ENCODE results near the gene GPER1. TPM values are rescaled to one million over a fixed set of nuclear protein-coding genes. Genes with fewer than 3 reads are reported as not detected.
"Not testable (repeated sequence)": the region's sequence is repeated elsewhere in the genome, so short reads cannot be mapped to it uniquely, and the experiment has no call there.

GPER1 gene
- total RNA-seq, 1 donor from 2014 or later: 1.6 TPM

- FAIRE-seq (no peak), DNase-seq (ENCODE audit: low spot score in 2 of 2) (no peak)
Measured at GRCh38 chr7:1134951-1135350, 47.0 kb downstream of the GPER1 start.

DNA sequence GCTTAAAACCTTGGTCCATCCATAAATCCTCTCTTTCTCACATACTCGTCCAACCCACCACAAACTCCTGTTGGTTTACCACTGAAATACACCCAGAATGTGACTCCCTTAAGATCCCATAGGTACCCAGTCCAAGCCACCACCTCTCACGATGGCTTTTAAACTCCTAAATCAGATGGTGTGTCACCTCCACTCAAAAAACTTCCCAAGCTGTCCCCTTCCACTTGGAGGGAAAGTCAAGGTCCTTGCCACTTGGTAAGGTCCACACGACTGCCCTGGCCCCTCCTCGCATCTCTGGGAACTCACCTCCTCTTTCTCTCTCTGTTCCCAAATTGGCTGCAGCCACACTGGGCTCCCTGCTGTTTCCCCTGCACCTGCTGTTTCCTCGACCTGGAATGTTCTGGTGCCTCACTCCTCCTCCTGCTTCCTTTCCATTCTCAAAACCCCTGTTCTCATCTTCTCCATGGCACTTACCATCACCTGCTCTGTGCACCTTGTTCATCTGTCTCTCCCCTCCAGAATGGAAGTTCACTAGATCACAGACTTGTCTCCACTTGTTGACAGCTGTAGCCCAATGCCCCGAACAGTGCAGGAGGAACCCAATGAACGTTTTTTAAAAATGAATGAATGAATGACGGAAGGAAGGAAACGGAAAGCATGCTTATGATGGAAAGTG is 49.1 kb downstream of the GPER1 start:
- FAIRE-seq: no peak
- DNase-seq (ENCODE audit: low spot score in 2 of 2): no peak

GRCh38 chr7:1137517-1138167 is 49.7 kb downstream of the GPER1 start:
- FAIRE-seq (no peak), DNase-seq (ENCODE audit: low spot score in 2 of 2) (no peak)

DNA sequence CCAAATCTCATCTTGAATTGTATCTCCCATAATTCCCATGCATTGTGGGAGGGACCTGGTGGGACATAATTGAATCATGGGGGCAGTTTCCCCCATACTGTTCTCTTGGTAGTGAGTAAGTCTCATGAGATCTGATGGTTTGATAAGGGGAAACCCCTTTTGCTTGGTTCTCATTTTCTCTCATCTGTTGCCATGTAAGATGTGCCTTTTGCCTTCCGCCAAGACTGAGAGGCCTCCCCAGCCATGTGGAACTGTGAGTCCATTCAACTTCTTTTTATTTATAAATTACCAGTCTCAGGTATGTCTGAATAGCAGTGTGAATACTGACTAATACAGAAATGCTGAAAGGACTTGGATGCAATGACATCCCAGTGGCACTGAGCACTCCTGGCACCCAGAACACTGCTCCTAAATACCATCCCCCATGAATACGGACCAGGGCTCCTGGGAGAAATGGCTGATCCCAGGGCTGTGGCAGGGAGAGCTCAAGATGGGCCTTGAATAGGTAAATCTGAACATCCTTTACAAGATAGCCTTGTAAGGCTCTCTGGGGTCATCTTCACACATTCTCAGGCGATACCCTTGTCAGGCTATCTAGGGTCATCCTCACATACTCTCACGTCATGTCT is 52.7 kb downstream of the GPER1 start:
- DNase-seq (ENCODE audit: low spot score in 2 of 2) (no peak), FAIRE-seq (no peak)

DNA sequence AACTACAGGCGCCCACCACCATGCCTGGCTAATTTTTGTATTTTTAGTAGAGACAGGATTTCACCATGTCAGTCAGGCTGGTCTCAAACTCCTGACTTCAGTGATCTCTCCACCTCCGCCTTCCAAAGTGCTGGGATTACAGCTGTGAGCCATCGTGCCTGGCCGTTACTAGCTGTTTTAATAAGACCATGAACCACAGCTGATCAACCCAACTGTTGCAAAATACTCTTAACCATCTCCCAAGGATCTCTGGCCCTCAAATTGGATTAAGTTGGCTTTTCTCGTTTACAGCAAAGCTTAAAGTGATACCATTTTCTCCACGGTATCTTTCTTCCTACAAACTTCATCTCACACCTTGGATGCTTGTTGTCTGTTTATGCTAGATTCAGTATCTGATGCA is 53.7 kb downstream of the GPER1 start:
- DNase-seq (ENCODE audit: low spot score in 2 of 2) (no peak), FAIRE-seq (no peak)

DNA sequence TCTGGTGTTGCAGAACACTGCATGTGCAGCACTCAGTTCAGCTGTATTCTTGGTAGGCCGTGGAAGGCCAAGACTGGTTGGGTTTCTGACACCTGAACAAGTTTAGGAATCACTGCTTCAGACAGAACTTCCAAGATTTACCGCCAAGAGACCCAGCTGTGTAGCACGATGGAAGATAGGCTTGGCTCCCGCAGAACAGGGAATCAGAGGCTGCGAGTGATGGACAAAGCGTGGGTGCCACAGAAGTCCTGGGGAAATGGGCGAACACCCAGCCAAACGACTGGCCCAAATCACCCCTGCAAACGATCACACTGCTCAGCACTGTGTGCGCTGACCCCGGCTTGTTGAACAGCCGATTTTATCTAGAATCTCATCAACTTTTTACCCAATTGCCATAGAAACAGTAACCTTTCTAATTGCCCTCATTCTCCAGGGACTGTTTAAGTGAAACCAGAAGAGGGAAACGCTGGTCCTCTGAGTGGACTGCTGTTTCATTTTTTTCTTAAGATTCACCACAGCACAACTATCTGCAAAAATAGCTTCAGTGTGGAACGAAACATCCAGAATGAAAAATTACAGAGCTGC is 54.2 kb downstream of the GPER1 start:
- DNase-seq (ENCODE audit: low spot score in 2 of 2): no peak

GRCh38 chr7:1143031-1143430 is 55.1 kb downstream of the GPER1 start:
- FAIRE-seq; DNase-seq (ENCODE audit: low spot score in 2 of 2): not testable (repeated sequence)

More for the DNA sequence above, 54.2 kb downstream of the GPER1 start:
- FAIRE-seq: no peak

Other genes starting within 250 kb of the GPER1 start
- gene GET4, start 211.6 kb upstream of the GPER1 start, total RNA-seq: 20.8 TPM
- 33.8 TPM for gene ADAP1, start 133.4 kb upstream of the GPER1 start, total RNA-seq
- 13.9 TPM for gene COX19, start 112.6 kb upstream of the GPER1 start, total RNA-seq
- not detected for gene CYP2W1, start 104.9 kb upstream of the GPER1 start, total RNA-seq
- gene GPR146, start 43.6 kb upstream of the GPER1 start, total RNA-seq: 0.82 TPM
- 15.1 TPM for gene ZFAND2A, start 72.1 kb downstream of the GPER1 start, total RNA-seq
- gene UNCX, start 144.8 kb downstream of the GPER1 start, total RNA-seq: not detected

All from frontal cortex (tissue), 4 donors.